H1 (cell line): ENCODE measurements around the gene CTPS2. TPM values are rescaled to one million over a fixed set of nuclear protein-coding genes. Genes with fewer than 3 reads are reported as not detected.

Source experiments
- MAX ChIP-seq: IDR thresholded peaks from 2 replicates; pipeline ENCODE4 v1.6.1; 2012; ENCODE audit warnings: inconsistent platforms
- SAP30 ChIP-seq: fragments of 300-600 bp; sonication (generic); IDR thresholded peaks from 2 replicates; pipeline ENCODE4 v1.7.1; 2012; ENCODE audit warnings: low read length, moderate library complexity, mild to moderate bottlenecking, inconsistent platforms; ENCODE audit not compliant: insufficient read depth, insufficient replicate concordance
- SP2 ChIP-seq: IDR thresholded peaks from 2 replicates; pipeline ENCODE4 v1.6.1; 2012; ENCODE audit warnings: mild to moderate bottlenecking, low read length, inconsistent platforms
- TAF7 ChIP-seq: optimal IDR thresholded peaks from 2 replicates; pipeline ENCODE3; 2011; ENCODE audit warnings: low read depth, mild to moderate bottlenecking, inconsistent platforms, low read length, moderate library complexity, borderline replicate concordance
- ZNF274 ChIP-seq: IDR thresholded peaks from 2 replicates; pipeline ENCODE4 v1.7.0; 2012; ENCODE audit warnings: low read length, borderline replicate concordance; ENCODE audit errors: extremely low read depth
- polyA plus RNA-seq, 7 experiments: library from polyadenylated mRNA; depleted of rRNA in 3 of 7; stranded (reverse) in 5 of 7; unstranded in 2 of 7; fragments of >200 nt in 5 of 7; fragments of 200-250 nt in 2 of 7; gene quantifications; 1 replicate in 5 of 7; 2 replicates in 1 of 7; 4 replicates in 1 of 7; pipeline versions ENCODE4 v1.2.1 to v1.2.3, GENCODE V29; 2011 to 2013; ENCODE audit warnings: missing spikeins in 2 of 7, mixed read lengths in 2 of 7
- total RNA-seq: library from RNA; stranded (reverse); fragmentation: NEBNext Ultra II Directional; extraction: Animal tissue kit (Norgen Biotek cat#: 25700); gene quantifications from 2 replicates; pipeline ENCODE4 v1.2.1, GENCODE V29; 2021

The CTPS2 gene
- total and polyA plus RNA-seq, 2 of the 8 experiments (the other 6 are each of a cell fraction or from before 2014, with no cell fraction given): 17.1 to 34.0 TPM

- TF ChIP-seq SAP30: no peak
- no peak for TF ChIP-seq TAF7
- TF ChIP-seq SP2: no peak
- no peak for TF ChIP-seq ZNF274
- TF ChIP-seq MAX: no peak
- TF ChIP-seq, all 59 proteins: peak for 0
Observed at GRCh38 chrX:16594490-16594889, 118.0 kb downstream of the CTPS2 start (continued).
